Heart right ventricle (tissue), 16 donors: ENCODE data around the gene CMSS1. TPM values are rescaled to one million over a fixed set of nuclear protein-coding genes. Genes with fewer than 3 reads are reported as not detected.

Source experiments
- ATAC-seq, 8 donors: fragments of 200-7000 bp; cut with Tn5 transposase; one replicate each; pipeline ENCODE4 v1.9.1; 2020; ENCODE audit warnings: mild to moderate bottlenecking in 8 of 8, moderate library complexity in 8 of 8, moderate number of reproducible peaks in 1 of 8
- DNase-seq, 2 donors: peaks; one replicate each; pipeline ENCODE4 v3.0.0-alpha.2; 2020
- H3K27ac ChIP-seq, 10 donors: fragments of 200-600 bp; sonication (generic) in 2 of 10; one replicate each; pipeline versions ENCODE4 v1.5.0 to v1.8.0; 2020 to 2022; ENCODE audit warnings: mild to moderate bottlenecking in 3 of 10
- H3K27me3 ChIP-seq, 7 donors: fragments of 200-600 bp; one replicate each; pipeline ENCODE4 v1.8.0; 2021 to 2022; ENCODE audit warnings: mild to moderate bottlenecking in 2 of 7
- H3K36me3 ChIP-seq, 9 donors: fragments of 200-600 bp; sonication (generic) in 1 of 9; one replicate each; pipeline versions ENCODE4 v1.5.0 to v1.8.0; 2020 to 2022; ENCODE audit warnings: mild to moderate bottlenecking in 2 of 9
- H3K4me1 ChIP-seq, 9 donors: fragments of 200-600 bp; sonication (generic) in 1 of 9; one replicate each; pipeline versions ENCODE4 v1.5.0 to v1.8.0; 2020 to 2022; ENCODE audit warnings: mild to moderate bottlenecking in 4 of 9
- H3K4me3 ChIP-seq, 10 donors: fragments of 200-600 bp; sonication (generic) in 2 of 10; one replicate each; pipeline versions ENCODE4 v1.5.0 to v1.8.0; 2020 to 2022; ENCODE audit warnings: mild to moderate bottlenecking in 7 of 10, moderate library complexity in 2 of 10
- H3K9me3 ChIP-seq, 11 donors: fragments of 200-600 bp in 10 of 11; sonication (generic) in 2 of 11; one replicate each; pipeline versions ENCODE4 v1.5.0 to v1.8.0; 2013 to 2022; ENCODE audit warnings: mild to moderate bottlenecking in 2 of 11, control low read depth in 1 of 11, moderate library complexity in 1 of 11
- WGBS, 2 donors: extraction: QIAGEN DNeasy Blood & Tissue Kit; methylation state at CpG; one replicate each; pipeline ENCODE4 v1.1.7; 2013; ENCODE audit warnings: inconsistent platforms in 1 of 2; 5-methylcytosine and 5-hydroxymethylcytosine counted together
- intact Hi-C, 10 donors: fragments of 100-400 bp; cut with DNase I; formaldehyde crosslinking; loops; one replicate each; pipeline versions ENCODE4 v1.11.1 to v1.14.2; 2022
- polyA plus RNA-seq, 2 donors: library from polyadenylated mRNA; stranded (reverse); fragments of 200-250 nt; gene quantifications; one replicate each; pipeline ENCODE4 v1.2.3, GENCODE V29; 2013
- total RNA-seq, 10 donors: library from RNA; stranded (reverse); fragmentation: NEBNext Ultra II Directional in 3 of 10; extraction: Animal tissue kit (Norgen Biotek cat#: 25700) in 3 of 10; gene quantifications; one replicate each; pipeline versions ENCODE4 v1.2.1 to v1.2.4, GENCODE V29; 2021 to 2023
- TF ChIP-seq, protein P1 (sequence below), 9 donors: fragments of 200-600 bp; sonication (generic) in 2 of 9; IDR thresholded peaks; one replicate each; pipeline versions ENCODE4 v1.5.0 to v1.8.0; 2021 to 2022; ENCODE audit warnings: antibody characterized with exemption in 9 of 9, mild to moderate bottlenecking in 5 of 9, moderate library complexity in 1 of 9
- donor health status: Arrhythmogenic right ventricular cardiomyopathy.
- donor health status: ischemic (EF 13 %, LVEDD 7.1; RV severe dilation, severe dysfunction).
- donor health status: healthy with polysubstance abuse.
- donor health status: DM: no; HTN: yes; CAD: no.
- donor health status: DM: no; HTN: no; CAD: no.
- donor health status: ischemic (EF 25% LVEDD 6.9; RV normal size, moderate dysfunction).
- donor health status: ischemic (EF 25% LVEDD 5.7; RV mildly dilated, moderate dysfunction).
- donor health status: healthy.
- donor health status: DM: yes; HTN: yes; CAD: no.
- donor health status: Ischemic cardiomyopathy.
- donor health status: ischemic (EF 35%, LVEDD 5.7; RV mildly dilated, moderate dysfunction).
- donor health status: nonischemic (EF 11% LVEDD 7.7; RV severe dilation, severe dysfunction).
- donor health status: DM: yes; HTN: yes; CAD: no.
- donor health status: PGD.
- donor health status: ischemic (EF 29% LVEDD 5.4; RV normal size, mild dysfunction).
- donor health status: nonischemic (EF 23%, LVEDD 6.1; RV moderate dilation, normal function).

CMSS1 gene
- total and polyA plus RNA-seq, 12 donors, result 24.6 to 45.4 (median 34.6) TPM

DNA sequence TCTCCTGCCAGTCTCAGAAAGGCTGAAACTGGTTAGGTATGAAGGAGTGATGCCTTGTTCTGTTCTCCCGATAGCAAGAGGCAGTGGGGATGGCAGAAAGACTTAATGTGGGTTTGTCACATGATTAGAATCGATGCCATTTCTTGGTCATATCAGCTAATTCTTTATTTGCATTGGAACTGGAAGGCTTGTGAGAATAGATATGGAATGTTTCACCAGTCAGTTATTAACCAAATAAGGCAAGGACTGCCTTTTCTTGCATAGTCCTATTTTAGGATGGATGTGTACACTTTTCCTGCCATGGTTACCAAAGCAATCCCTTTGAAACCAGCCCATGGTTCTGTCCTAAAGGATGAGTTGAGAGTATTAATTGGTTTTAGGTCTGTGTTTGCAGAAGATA is 262.9 kb downstream of the CMSS1 start:
- TF ChIP-seq, protein P1, sequence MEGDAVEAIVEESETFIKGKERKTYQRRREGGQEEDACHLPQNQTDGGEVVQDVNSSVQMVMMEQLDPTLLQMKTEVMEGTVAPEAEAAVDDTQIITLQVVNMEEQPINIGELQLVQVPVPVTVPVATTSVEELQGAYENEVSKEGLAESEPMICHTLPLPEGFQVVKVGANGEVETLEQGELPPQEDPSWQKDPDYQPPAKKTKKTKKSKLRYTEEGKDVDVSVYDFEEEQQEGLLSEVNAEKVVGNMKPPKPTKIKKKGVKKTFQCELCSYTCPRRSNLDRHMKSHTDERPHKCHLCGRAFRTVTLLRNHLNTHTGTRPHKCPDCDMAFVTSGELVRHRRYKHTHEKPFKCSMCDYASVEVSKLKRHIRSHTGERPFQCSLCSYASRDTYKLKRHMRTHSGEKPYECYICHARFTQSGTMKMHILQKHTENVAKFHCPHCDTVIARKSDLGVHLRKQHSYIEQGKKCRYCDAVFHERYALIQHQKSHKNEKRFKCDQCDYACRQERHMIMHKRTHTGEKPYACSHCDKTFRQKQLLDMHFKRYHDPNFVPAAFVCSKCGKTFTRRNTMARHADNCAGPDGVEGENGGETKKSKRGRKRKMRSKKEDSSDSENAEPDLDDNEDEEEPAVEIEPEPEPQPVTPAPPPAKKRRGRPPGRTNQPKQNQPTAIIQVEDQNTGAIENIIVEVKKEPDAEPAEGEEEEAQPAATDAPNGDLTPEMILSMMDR (IDR thresholded peaks at IDR 0.05), result no peak
- no peaks in the 10 kb centered on the region for H3K27me3 ChIP-seq
- intact Hi-C loops, result no loop called here
- 74 to 83% methylated on average over 2 of the region's 2 CpGs for WGBS, 2 donors
- DNase-seq (no peak), ATAC-seq (peak in 2 of 8 donors; percentile 36 to 46)
- H3K4me1 ChIP-seq, result peaks cover 0 to 35% (median 25%) of the 10 kb centered on the region in 9 donors
- peak overlapping the region in 3 of 10 donors; percentile 8 to 32 (median 13) for H3K27ac ChIP-seq
- H3K4me3 ChIP-seq, result no peak overlapping the region
- no peaks in the 10 kb centered on the region for H3K36me3 ChIP-seq
- H3K9me3 ChIP-seq, result no peaks in the 10 kb centered on the region

DNA sequence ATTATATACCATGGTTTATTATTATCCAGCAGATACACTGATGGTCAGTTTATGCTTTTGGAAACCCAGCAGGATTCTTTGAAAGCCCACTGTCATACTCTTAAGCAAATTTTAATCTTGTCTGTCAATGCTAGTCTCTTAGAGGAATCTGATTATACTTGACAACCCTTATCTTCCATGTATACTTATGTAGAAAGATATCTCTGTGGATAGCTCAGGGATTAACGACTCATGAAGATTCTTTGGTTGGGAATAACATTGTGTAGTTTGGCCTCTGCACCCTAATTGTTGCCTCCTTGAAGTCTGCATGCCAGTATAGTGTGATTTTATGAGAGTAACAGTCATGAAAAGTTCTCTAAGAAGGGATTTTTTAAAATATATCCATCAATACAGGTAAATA is 263.6 kb downstream of the CMSS1 start:
- Histone ChIP-seq H3K4me1 (peaks cover 0 to 34% (median 24%) of the 10 kb centered on the region in 9 donors), H3K4me3 (no peak overlapping the region), H3K27ac (peak overlapping the region in 1 of 10 donors; percentile 2), H3K36me3 (no peaks in the 10 kb centered on the region), H3K9me3 (no peaks in the 10 kb centered on the region), H3K27me3 (no peaks in the 10 kb centered on the region)
- no peak for ATAC-seq
- no peak for DNase-seq
- 63% methylated on average over 1 of the region's 1 CpG for WGBS, 2 donors
- TF ChIP-seq, protein P1 (IDR thresholded peaks at IDR 0.05), result no peak
- intact Hi-C loops, result no loop called here

DNA sequence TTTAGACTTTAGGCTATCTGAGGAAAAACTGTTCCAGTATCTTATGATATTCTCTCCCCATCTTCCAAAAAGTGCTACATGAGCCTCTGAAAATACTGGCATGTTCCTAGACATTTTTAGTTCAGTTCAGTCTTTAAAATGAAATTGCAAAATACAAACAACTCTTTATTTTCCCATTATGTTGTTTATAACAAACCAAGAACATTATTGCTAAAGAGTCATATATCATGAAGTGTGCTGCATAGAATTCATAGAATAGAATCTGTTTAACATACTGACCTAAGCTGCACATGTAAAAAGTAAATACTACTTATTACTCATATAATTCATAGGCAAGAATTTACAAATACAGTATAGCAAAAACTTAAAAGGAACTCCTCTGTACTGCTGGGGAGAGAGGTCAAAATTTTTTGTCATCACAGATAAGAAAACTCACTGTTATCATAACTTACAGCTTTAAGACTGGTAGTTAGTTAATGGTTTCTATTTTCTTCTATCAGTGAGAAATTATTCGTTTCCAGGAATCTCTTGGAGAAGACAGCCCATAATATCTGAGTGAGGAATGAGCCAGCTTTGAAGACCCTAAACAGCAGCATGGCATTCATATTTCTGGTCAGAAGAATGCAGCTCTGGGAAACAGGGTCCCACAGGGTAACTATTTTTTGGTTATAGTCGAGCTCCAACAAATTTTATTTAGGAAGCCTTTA is 264.5 kb downstream of the CMSS1 start:
- no peak overlapping the region for H3K27ac ChIP-seq
- peaks cover 0 to 32% (median 15%) of the 10 kb centered on the region in 9 donors for H3K4me1 ChIP-seq
- WGBS, 2 donors, result 57 to 66% methylated on average over 2 of the region's 2 CpGs
- TF ChIP-seq, protein P1 (IDR thresholded peaks at IDR 0.05), result no peak
- H3K36me3 ChIP-seq, result no peaks in the 10 kb centered on the region
- intact Hi-C loops, result no loop called here
- H3K27me3 ChIP-seq, result no peaks in the 10 kb centered on the region
- no peaks in the 10 kb centered on the region for H3K9me3 ChIP-seq
- H3K4me3 ChIP-seq, result no peak overlapping the region
- ATAC-seq, result no peak
- DNase-seq, result no peak

DNA sequence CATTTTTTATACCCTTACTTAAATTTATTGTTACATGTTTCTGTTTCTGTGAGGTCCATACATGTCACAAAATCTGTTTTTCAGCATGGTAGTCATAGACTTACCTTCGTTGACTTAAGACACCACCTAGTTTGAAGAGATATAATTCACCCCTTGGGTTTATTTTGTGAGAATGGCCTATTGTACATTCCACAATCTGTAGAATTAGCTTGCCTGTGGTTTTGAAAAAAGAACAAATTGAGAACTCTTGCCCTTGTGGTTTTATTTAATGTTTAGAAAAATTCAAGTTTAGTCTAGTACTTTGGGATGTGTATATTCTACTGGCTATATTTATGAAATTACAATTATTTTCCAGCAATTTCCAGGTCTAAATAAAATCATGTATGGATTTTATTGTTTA is 265.1 kb downstream of the CMSS1 start:
- H3K27ac ChIP-seq, result no peak overlapping the region
- 100% methylated on average over 1 of the region's 1 CpG for WGBS, 2 donors
- no peak overlapping the region for H3K4me3 ChIP-seq
- no peaks in the 10 kb centered on the region for H3K27me3 ChIP-seq
- DNase-seq (no peak), ATAC-seq (no peak)
- TF ChIP-seq, protein P1 (IDR thresholded peaks at IDR 0.05), result no peak
- H3K36me3 ChIP-seq, result no peaks in the 10 kb centered on the region
- intact Hi-C loops, result no loop called here
- no peaks in the 10 kb centered on the region for H3K9me3 ChIP-seq
- H3K4me1 ChIP-seq, result peaks cover 0 to 29% (median 10%) of the 10 kb centered on the region in 9 donors
